HG03469 (cell line): Measurements from ENCODE around the gene CD244.
"Not testable (repeated sequence)": the region's sequence is repeated elsewhere in the genome, so short reads cannot be mapped to it uniquely, and the experiment has no call there.

Source experiments
- ATAC-seq: cut with Tn5 transposase; IDR thresholded peaks from one replicate; pipeline ENCODE4 v1.9.1; 2021; ENCODE audit warnings: mild to moderate bottlenecking, moderate library complexity, moderate number of reproducible peaks; ENCODE audit not compliant: unreplicated experiment

CD244 gene, protein sequence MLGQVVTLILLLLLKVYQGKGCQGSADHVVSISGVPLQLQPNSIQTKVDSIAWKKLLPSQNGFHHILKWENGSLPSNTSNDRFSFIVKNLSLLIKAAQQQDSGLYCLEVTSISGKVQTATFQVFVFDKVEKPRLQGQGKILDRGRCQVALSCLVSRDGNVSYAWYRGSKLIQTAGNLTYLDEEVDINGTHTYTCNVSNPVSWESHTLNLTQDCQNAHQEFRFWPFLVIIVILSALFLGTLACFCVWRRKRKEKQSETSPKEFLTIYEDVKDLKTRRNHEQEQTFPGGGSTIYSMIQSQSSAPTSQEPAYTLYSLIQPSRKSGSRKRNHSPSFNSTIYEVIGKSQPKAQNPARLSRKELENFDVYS

DNA sequence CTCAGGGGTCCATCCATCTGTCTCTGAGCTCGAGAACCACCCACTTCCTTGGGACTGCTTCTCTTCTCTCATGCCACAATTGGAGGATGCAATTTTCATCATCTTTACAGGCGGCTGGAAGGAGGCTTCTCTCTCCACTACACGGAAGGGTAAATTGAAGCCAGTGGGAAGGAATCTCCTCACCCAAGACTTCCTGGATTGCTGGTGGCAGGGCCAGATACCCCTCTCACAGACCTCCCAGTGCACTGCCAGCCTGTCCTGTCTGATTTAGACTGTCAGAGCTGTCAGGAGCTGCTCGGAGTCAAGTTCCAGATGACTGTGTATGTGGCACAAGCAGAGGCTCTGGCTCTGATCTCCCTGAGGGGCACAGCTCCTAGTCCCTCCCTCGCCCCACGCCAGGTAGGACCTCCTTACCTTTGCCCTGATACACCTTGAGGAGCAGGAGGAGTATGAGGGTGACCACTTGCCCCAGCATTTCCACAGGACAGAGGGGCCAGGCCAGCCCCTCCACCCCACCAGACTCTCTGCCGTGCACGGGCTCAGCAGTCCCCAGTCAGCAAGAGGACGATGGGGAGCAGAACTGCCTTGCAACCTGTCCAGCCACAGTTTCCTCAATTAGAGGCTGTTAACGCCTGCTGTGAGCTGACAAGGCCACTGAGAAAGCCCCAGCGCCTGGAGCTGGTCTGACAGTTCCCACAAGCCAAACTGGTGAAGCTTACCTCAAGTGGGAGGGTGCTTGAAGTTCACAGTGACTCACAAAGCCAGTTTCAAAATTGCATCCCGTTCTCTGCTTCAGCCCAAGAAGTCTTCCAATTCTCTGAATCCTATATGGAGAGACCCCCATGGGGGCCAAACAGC, at the start of gene CD244:
TSS of gene CD244 (minus strand) at position 685 of the 858 bp plus-strand sequence. CDS start at position 475, 210 bp downstream.
- ATAC-seq = peak; percentile 78

DNA sequence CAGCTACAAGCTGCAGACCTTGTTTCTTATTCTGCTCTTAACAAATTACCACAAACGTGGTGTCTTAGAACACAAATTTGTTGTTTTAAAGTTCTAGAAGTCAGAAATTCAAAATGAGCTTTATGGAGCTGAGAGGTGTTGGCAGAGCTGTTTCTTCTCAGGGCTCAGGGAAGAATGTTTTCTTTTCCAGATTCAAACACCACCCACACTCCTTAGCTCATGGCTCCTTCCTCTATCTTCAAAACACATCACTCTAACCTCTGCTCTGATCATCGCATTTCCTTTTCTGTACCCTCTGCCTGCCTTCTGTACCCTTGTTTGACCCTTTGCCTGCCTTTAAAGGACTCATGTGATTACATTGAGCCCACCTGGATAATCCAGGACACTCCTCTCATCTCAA, 49.2 kb upstream of the CD244 start:
- no peak for ATAC-seq

DNA sequence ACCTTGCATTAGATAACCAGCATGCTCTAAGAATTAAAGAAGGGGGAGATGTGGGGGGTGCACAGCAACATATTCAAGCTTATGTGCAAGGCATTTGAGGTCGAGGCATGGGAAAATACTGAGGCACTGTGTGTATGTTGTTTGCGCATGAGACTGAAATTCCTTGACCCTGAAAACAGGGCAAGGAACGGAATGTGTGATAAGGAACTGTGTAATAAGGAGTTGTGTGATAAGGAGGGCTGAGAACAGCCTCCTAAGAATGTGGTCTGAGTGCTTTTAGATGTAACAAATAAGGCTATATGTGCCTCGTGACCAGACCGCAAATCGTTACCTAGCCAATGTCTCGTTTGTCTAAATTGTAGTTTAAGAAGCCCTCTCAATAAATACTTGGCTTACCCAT, 48.8 kb upstream of the CD244 start:
- ATAC-seq = no peak

DNA sequence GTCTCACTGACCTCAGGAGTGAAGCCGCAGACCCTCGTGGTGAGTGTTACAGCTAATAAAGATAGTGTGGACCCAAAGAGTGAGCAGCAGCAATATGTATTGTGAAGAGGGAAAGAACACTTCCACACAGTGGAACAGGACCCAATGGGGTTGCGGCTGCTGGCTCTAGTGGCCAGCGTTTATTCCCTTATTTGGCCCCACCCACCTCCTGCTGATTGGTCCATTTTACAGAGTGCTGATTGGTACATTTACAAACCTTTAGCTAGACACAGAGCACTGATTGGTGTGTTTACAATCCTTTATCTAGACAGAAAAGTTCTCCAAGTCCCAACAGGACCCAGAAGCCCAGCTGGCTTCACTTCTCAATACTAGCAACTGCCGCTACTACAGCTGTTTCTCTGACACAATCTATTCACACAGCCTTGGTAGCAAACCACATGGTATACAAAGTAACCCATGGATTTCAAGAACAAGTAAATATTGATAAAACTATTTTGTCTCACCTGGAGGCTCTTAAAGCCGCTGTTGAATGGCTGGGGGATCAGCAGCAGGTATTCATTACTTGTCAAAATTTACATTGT, 47.6 kb upstream of the CD244 start:
- no peak for ATAC-seq

DNA sequence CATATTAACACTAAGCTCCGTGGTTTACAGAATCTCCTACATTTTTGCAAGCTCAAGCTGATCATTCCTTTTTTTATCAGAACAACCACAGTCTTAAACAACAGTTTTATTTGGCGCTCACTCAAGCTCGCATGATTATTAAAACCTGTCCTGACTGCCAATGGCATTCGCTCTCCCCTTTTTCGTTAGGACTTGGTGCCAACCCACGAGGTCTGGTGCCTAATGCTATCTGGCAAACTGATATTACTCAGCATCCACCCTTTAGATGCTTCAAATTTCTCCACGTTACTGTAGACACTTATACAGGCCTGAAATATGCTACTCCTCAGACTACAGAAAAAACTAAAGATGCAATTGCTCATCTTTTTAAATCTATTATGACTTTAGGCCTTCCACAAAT, 45.3 kb upstream of the CD244 start:
- no peak for ATAC-seq

DNA sequence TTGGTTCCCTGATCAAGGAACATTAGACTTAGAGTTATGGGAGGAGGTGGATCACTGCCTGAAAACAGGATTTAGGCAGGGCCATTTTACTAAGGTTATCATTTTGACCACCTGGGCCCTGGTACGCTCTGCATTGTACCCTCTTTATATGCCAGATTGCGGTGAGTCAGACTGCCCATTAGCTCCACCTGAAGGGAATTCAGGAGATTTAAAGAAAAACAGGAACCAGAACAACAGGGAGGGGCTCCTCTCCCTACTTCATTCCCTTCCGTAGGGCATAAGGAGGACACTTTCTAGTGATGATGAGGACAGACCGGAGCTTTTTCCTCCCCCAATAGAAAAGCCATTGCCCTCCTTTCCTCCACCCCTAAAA, 42.9 kb upstream of the CD244 start:
- ATAC-seq = no peak

DNA sequence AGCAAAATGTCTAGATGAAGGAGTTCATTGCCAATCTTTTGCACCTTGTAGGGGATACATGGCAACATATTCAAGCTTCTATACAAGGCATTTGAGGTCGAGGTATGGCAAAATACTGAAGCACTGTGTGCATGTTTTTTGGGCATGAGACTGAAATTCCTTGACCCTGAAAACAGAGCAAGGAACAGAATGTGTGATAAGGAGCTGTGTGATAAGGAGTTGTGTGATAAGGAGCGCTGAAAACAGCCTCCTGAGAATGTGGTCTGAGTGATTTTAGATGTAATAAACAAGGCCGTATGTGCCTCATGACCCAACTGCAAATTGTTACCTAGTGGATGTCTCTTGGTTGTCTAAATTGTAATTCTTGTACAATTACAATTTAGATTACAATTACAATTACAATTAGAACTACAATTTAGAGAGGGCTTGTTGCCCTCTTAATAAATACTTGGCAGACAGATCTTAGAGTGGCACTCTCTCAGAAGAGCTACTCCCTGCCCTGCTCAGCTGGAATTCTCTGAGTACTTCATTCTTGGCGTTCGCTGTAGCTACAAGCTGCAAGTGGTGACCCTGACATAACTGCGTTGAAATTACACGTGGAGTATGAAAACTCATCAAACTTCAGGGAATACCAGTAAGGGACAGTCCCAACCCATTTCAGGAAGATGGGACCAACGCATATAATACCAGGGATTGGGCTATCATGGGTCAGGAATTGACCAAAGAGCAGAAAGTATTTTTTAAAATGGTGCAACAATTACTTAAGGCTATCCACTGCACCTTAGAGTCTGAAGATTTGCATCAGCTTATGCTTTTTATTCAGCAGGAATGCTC, 42.3 kb upstream of the CD244 start:
- ATAC-seq = no peak

DNA sequence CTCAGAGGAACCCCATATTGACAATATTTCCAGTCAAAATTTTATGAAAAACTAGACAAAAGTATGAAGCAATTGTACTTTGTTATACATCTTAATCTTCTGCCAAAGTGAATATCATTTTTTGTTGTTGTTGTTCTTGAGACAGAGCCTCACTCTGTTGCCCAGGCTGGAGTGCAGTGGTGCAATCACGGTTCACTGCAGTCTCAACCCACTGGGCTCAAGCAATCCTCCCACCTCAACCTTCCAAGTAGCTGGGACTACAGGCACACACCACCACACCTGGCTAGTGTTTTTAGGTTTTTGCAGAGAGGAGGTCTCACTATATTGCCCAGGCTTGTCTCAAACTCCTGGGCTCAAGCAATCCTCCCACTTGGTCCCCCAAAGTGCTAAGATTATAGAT, 39.6 kb upstream of the CD244 start:
- not testable (repeated sequence) for ATAC-seq

DNA sequence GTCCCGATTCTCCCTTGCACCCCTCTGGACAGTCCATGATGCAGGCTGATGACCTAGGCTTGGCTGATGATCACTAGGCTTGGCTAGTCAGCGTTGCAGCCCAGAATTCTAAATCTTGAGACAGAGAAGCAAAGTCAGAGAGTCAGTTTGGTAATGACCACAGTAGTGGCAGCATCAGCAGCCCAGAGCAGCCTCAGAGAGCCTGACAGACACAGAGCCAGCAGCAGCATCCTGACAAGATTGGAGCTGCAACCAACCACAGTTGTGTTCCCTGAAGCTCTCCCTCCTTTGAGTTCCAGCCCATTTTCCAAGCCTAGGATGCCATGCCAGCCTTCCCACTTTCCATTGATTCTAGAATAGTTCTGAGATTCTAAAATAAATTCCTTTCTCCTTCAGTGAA, 39.1 kb upstream of the CD244 start:
- ATAC-seq = no peak

DNA sequence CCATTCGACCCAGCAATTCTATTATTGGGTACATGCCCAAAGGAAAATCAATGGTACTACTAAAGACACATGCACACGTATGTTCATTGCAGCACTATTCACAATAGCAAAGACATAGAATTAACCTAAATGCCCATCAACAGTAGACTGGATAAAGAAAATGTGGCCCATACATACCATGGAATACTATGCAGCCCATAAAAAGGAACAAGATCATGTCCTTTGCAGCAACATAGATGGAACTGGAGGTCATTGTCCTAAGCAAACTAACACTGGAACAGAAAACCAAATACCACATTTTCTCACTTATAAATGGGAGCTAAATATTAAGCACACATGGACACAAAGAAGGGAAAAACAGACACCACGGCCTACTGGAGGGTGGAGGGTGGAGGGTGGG, 38.0 kb upstream of the CD244 start:
- not testable (repeated sequence) for ATAC-seq

DNA sequence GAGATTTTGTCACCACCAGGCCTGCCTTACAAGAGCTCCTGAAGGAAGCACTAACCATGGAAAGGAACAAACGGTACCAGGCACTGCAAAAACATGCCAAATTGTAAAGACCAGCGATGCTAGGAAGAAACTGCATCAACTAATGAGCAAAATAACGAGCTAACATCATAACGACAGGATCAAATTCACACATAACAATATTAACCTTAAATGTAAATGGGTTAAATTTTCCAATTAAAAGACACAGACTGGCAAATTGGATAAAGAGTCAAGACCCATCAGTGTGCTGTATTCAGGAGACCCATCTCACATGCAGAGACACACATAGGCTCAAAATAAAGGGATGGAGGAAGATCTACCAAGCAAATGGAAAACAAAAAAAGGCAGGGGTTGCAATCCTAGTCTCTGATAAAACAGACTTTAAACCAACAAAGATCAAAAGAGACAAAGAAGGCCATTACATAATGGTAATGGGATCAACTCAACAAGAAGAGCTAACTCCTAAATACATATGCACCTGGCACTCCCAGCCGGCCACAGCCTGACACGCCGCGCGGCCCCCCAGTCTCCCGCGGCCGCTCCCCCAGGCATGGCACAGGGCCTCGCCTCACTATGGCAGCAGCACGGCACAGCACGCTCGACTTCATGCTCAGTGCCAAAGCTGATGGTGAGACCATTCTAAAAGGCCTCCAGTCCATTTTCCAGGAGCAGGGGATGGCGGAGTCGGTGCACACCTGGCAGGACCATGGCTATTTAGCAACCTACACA, 31.9 kb upstream of the CD244 start:
- ATAC-seq = not testable (repeated sequence)

DNA sequence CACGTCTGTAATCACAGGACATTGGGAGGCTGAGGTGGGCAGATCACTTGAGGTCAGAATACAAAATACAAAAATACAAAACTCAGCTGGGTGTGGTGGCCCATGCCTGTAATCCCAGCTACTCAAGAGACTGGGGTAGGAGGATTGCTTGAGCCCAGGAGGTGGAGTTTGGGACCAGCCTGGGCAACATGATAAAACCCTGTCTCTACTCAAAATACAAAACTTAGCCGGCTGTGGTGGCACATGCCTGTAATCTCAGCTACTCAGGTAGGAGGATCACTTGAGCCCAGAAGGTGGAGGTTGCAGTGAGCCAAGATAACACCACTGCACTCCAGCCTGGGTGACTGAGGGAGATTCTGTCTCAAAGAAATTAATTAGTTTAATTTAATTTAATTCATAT, 28.8 kb upstream of the CD244 start:
- ATAC-seq = no peak

DNA sequence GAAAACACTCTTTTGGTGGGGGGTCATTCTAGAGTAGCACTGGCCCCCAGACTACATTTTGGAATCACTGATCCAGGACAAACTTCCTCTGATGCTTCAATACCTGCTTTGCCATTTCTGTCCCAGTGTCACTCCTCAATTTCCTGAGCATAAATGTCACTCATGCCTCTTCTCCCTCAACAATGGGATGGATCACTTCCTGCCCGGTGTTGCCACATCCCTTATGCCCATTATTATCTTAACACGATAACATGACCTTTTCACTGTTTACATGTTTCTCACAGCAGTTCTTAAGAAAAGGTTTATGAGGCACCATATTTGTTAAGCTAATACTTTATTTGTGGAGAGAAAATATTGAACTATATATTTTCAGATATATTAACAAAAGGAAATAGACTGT, 26.2 kb upstream of the CD244 start:
- ATAC-seq = no peak

DNA sequence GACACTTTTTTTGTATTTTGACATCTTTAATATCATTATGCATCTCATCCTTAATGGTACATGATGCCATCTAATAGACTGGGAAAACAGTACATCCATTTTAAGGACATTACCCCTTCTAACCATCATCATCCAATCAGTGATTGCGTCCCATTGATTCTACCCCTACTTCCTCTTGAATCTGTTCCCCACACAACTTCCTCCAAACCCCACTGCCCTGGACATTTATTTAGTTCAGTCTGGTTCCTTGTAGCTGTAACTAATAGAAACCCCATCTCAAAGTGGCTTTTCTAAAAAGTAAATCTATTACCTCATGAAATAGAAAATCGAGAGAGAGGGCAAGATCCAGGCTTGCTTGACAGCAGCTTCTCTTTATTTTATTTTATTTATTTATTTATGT, 24.4 kb upstream of the CD244 start:
- ATAC-seq = no peak

DNA sequence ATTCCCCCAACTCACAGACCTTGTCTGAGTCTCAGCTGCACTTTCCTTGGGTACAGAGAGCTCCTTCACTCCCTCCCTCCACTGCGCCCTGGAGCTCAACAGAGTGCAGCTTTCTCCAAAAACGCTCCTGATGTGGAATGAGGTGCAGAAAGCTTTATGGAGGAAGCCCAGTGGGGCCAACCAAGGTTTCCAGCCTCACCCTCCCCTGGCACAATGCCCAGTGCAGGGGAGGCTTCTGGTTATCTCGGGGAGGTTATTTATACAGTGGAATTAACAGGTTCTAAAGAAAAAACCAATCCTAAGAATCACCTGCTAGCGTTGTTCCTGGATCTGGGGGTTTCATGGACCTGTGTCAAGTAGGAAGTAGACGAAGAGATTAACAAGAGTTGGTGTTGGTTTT, 22.4 kb upstream of the CD244 start, which contains the start of gene ITLN1:
TSS of gene ITLN1 (minus strand) at position 139 of the 400 bp plus-strand sequence. CDS start 303 bp downstream, outside the sequence.
- no peak for ATAC-seq

DNA sequence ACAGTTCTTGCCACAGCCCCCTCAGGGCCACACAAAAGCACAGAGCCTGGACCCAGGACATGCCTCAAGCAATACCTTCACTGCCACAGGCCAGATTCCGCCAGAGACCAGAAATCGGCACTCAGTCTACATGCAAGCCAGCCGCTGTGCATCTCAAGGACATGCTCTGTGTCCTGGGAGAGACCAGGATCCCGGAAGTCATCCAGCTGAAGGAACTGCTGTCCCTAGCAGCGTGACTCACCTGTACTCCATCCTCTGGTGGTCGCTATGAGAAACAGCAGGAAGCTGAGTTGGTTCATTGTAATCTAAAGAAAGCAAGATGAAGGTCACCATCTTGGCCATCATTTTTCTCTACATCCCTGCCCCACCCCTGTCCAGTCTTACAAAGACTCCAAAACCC, 21.9 kb upstream of the CD244 start:
- ATAC-seq = no peak

DNA sequence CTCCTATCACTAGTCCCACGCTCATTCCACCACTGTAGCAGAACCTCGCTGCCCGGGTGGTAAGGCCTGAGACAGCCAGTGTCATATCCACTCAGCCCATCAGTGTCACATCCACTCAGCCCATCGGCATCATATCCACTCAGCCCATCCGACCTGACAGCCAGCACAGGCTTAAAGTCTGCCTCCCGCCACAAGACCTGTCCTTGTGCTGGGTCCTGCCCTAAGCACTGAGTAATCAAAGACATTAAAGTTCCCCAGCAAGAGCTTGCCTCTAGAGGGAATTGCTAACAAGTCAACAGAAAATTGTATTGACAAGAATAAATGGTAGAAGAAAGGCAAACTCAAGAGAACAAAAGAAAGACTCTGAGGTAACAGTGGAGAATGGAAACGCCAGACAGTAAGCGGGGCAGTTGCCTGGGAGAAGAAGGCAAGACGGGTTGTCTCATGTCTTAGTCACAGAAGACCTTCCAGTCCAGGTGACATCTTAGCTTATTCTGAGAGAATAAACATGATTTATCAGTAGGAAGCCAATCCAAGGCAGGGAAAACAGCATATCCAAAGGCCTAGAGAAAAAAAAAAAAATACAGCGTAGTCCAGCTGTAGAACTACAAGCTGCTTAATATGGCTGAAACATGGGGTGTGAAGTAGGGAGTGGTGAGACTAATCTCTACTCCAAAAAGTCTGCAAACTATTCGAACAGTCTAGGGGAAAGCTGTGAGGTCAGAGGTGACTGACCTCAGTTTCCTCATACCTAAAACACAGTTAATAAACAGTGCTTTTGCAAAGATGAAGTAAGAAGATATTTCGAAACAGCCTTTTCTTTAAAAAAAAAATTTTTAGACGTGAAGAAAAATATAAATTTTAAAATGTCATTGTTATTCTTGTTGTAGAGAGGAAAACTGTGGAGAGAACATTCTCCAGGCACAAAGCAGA, 21.2 kb upstream of the CD244 start:
- ATAC-seq = no peak

DNA sequence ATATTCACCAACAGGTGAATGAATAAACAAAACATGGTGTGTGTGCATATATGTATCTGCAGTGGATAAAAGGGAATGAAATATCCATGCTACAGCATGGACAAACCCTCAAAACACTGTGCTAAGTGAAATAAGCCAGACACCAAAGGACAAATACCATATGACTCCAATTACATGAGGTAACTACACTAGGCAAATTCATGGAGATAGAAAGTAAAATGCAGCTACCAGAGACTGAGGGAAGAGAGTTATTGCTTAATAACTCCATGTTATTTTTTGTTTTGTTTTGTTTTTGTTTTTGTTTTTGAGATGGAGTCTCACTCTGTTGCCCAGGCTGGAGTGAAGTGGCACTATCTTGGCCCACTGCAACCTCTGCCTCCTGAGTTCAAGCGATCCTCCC, 19.9 kb upstream of the CD244 start:
- ATAC-seq = no peak

DNA sequence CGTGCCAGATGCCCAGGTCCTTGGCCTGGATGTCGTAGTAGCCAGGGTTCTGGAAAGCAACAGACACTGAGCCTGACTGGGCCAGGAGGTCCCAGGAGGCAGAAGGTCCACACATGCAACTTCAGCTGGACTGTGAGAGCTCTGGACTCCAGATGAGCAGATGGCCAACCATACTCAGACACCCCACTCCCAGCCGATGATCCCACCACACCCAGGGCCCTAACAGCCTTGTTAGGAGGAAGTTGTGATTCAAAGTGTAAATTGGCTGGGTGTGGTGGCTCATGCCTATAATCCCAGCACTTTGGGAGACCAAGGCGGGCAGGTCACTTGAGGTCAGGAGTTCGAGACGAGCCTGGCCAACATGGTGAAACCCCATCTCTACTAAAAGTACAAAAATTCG, 18.6 kb upstream of the CD244 start:
- not testable (repeated sequence) for ATAC-seq
